CD14-positive monocyte (primary cell): ENCODE measurements around the gene CCDC188. TPM values are rescaled to one million over a fixed set of nuclear protein-coding genes. Genes with fewer than 3 reads are reported as not detected.

Experiments
- DNase-seq, 3 donors: peaks; one replicate each; pipeline ENCODE4 v3.0.0-alpha.2; 2011 to 2022
- H2AFZ ChIP-seq: 2 replicates; pipeline ENCODE4 v1.6.0; 2012; ENCODE audit warnings: mild to moderate bottlenecking, low read depth, low read length, inconsistent platforms; ENCODE audit not compliant: insufficient read depth, poor library complexity, severe bottlenecking
- H3K27ac ChIP-seq, 2 donors: 1 replicate in 1 of 2; 2 replicates in 1 of 2; pipeline ENCODE4 v1.5.1; 2012 to 2013; ENCODE audit warnings: low read length in 2 of 2, control low read depth in 1 of 2, inconsistent platforms in 1 of 2, low read depth in 1 of 2, mild to moderate bottlenecking in 1 of 2
- H3K27me3 ChIP-seq, 2 donors: one replicate each; pipeline versions ENCODE4 v1.6.0 to v1.6.1; 2011 to 2013; ENCODE audit warnings: low read length in 2 of 2; ENCODE audit not compliant: control insufficient read depth in 2 of 2, insufficient read depth in 2 of 2
- H3K36me3 ChIP-seq, 2 donors: replicated peaks in 1 of 2; 1 replicate in 1 of 2; 2 replicates in 1 of 2; pipeline versions ENCODE4 v1.5.1 to v1.6.1; 2012 to 2013; ENCODE audit warnings: low read length in 2 of 2, control low read depth in 1 of 2, inconsistent platforms in 1 of 2, mild to moderate bottlenecking in 1 of 2; ENCODE audit not compliant: insufficient read depth in 2 of 2, control insufficient read depth in 1 of 2
- H3K4me1 ChIP-seq, 2 donors: 1 replicate in 1 of 2; 2 replicates in 1 of 2; pipeline versions ENCODE4 v1.5.1 to v1.6.1; 2012 to 2013; ENCODE audit warnings: low read length in 2 of 2, control low read depth in 1 of 2, inconsistent platforms in 1 of 2, mild to moderate bottlenecking in 1 of 2, moderate library complexity in 1 of 2; ENCODE audit not compliant: insufficient read depth in 2 of 2, control insufficient read depth in 1 of 2
- H3K4me2 ChIP-seq: replicated peaks from 2 replicates; pipeline ENCODE3; 2012; ENCODE audit warnings: low read length, moderate library complexity, mild to moderate bottlenecking; ENCODE audit not compliant: poor library complexity, severe bottlenecking; ENCODE audit errors: extremely low read depth
- H3K4me3 ChIP-seq, 3 experiments: fragments of 200-600 bp in 1 of 3; sonication (generic) in 1 of 3; replicated peaks in 1 of 3; 1 replicate in 2 of 3; 2 replicates in 1 of 3; pipeline ENCODE4 v1.5.1; 2011 to 2013; ENCODE audit warnings: low read length in 3 of 3, mild to moderate bottlenecking in 3 of 3, control low read depth in 2 of 3, low read depth in 2 of 3, inconsistent platforms in 1 of 3, moderate library complexity in 1 of 3
- H3K79me2 ChIP-seq: 2 replicates; pipeline ENCODE4 v1.6.0; 2012; ENCODE audit warnings: mild to moderate bottlenecking, control low read depth, inconsistent platforms, low read length, moderate library complexity; ENCODE audit not compliant: insufficient read depth
- H3K9ac ChIP-seq: 2 replicates; pipeline ENCODE4 v1.6.0; 2017; ENCODE audit warnings: low read length, mild to moderate bottlenecking; ENCODE audit not compliant: insufficient read depth, poor library complexity, severe bottlenecking
- H3K9me3 ChIP-seq, 2 donors: replicated peaks in 1 of 2; 1 replicate in 1 of 2; 2 replicates in 1 of 2; pipeline versions ENCODE4 v1.5.1 to v1.6.1; 2012 to 2013; ENCODE audit warnings: low read length in 2 of 2, control low read depth in 1 of 2; ENCODE audit not compliant: control insufficient read depth in 1 of 2, insufficient read depth in 1 of 2
- H4K20me1 ChIP-seq: 2 replicates; pipeline ENCODE4 v1.6.0; 2012; ENCODE audit warnings: mild to moderate bottlenecking, low read length, control low read depth, moderate library complexity; ENCODE audit not compliant: insufficient read depth
- H3K27ac Mint-ChIP-seq, 7 donors: one replicate each; pipeline ENCODE4 v1.8.0; 2020; ENCODE audit warnings: mild to moderate bottlenecking in 7 of 7, mixed read lengths in 7 of 7, moderate library complexity in 6 of 7, inconsistent platforms in 2 of 7
- H3K27me3 Mint-ChIP-seq, 3 donors: one replicate each; pipeline ENCODE4 v1.8.0; 2021 to 2022; ENCODE audit warnings: low read depth in 3 of 3, mild to moderate bottlenecking in 3 of 3, mixed read lengths in 3 of 3, moderate library complexity in 3 of 3, inconsistent platforms in 1 of 3
- H3K36me3 Mint-ChIP-seq, 2 donors: one replicate each; pipeline ENCODE4 v1.8.0; 2020; ENCODE audit warnings: mixed read lengths in 2 of 2, inconsistent platforms in 1 of 2, mild to moderate bottlenecking in 1 of 2
- H3K4me1 Mint-ChIP-seq: one replicate; pipeline ENCODE4 v1.8.0; 2020; ENCODE audit warnings: mild to moderate bottlenecking, mixed read lengths
- H3K4me3 Mint-ChIP-seq, 2 donors: one replicate each; pipeline ENCODE4 v1.8.0; 2020; ENCODE audit warnings: mild to moderate bottlenecking in 2 of 2, mixed read lengths in 2 of 2, moderate library complexity in 1 of 2
- H3K9me3 Mint-ChIP-seq, 7 donors: one replicate each; pipeline ENCODE4 v1.8.0; 2020 to 2022; ENCODE audit warnings: mixed read lengths in 7 of 7, mild to moderate bottlenecking in 6 of 7, moderate library complexity in 6 of 7, inconsistent platforms in 2 of 7
- CTCF ChIP-seq: fragments of 200-600 bp; IDR thresholded peaks from one replicate; pipeline ENCODE4 v1.8.0; 2022; ENCODE audit warnings: antibody characterized with exemption, mild to moderate bottlenecking
- WGBS: methylation state at CpG from one replicate; pipeline ENCODE4 v1.1.5; 2013; ENCODE audit warnings: missing lambda C conversion rate; ENCODE audit not compliant: insufficient coverage; 5-methylcytosine and 5-hydroxymethylcytosine counted together
- intact Hi-C, 2 donors: fragments of 100-400 bp; cut with micrococcal nuclease; formaldehyde crosslinking; loops; one replicate each; pipeline versions ENCODE4 v1.15.0 to v1.15.1; 2023
- polyA plus RNA-seq, 3 donors: library from polyadenylated mRNA; depleted of rRNA in 1 of 3; unstranded in 2 of 3; stranded (reverse) in 1 of 3; fragments of 300-500 nt in 2 of 3; fragments of >200 nt in 1 of 3; fragmentation: Illumina TruSeq in 2 of 3; gene quantifications; 1 replicate in 2 of 3; 2 replicates in 1 of 3; pipeline ENCODE4 v1.2.3, GENCODE V29; 2012 to 2021

The CCDC188 gene
- polyA plus RNA-seq, 3 donors, result 0.15 TPM; not detected in 2

- H3K79me2 ChIP-seq, result no peaks in the 10 kb centered on the region
- Mint-ChIP-seq H3K4me1 (no peaks in the 10 kb centered on the region), H3K36me3 (no peaks in the 10 kb centered on the region), H3K4me3 (no peak overlapping the region), H3K27me3 (peaks cover 1 to 4% (median 3%) of the 10 kb centered on the region in 3 donors), H3K27ac (no peak overlapping the region), H3K9me3 (no peaks in the 10 kb centered on the region)
- H3K4me2 ChIP-seq, result no peak overlapping the region
- no peak overlapping the region for H3K4me3 ChIP-seq
- H3K27ac ChIP-seq, result no peak overlapping the region
- H3K27me3 ChIP-seq, result no peaks in the 10 kb centered on the region
- no peaks in the 10 kb centered on the region for H3K4me1 ChIP-seq
- H2AFZ ChIP-seq, result no peak overlapping the region
- no peak for DNase-seq
- H3K9ac ChIP-seq, result no peak overlapping the region
- H3K9me3 ChIP-seq, result no peaks in the 10 kb centered on the region
- H3K36me3 ChIP-seq, result no peaks in the 10 kb centered on the region
- 89% methylated on average over 8 of the region's 10 CpGs for WGBS
- H4K20me1 ChIP-seq, result no peaks in the 10 kb centered on the region
- intact Hi-C loops, result no loop called here
- TF ChIP-seq CTCF, result no peak
Measured at GRCh38 chr22:20173772-20174171, 22.9 kb upstream of the CCDC188 start.

- H3K27me3 ChIP-seq, result no peaks in the 10 kb centered on the region
- H3K27me3 Mint-ChIP-seq, result peaks cover 1 to 4% (median 3%) of the 10 kb centered on the region in 3 donors
- H3K4me1 Mint-ChIP-seq, result no peaks in the 10 kb centered on the region
- H3K4me3 Mint-ChIP-seq, result no peak overlapping the region
- H3K9ac ChIP-seq, result no peak overlapping the region
- no peaks in the 10 kb centered on the region for H3K9me3 ChIP-seq
- no peaks in the 10 kb centered on the region for H3K79me2 ChIP-seq
- no peaks in the 10 kb centered on the region for H3K36me3 Mint-ChIP-seq
- no peak overlapping the region for H3K27ac Mint-ChIP-seq
- H3K4me3 ChIP-seq, result no peak overlapping the region
- no peak overlapping the region for H2AFZ ChIP-seq
- no peak overlapping the region for H3K4me2 ChIP-seq
- WGBS, result 94% methylated on average over 11 of the region's 11 CpGs
- H3K36me3 ChIP-seq, result no peaks in the 10 kb centered on the region
- TF ChIP-seq CTCF, result no peak
- intact Hi-C loops, result no loop called here
- no peaks in the 10 kb centered on the region for H3K9me3 Mint-ChIP-seq
- H4K20me1 ChIP-seq, result no peaks in the 10 kb centered on the region
- H3K4me1 ChIP-seq, result no peaks in the 10 kb centered on the region
- DNase-seq, result no peak
- no peak overlapping the region for H3K27ac ChIP-seq
Measured at GRCh38 chr22:20173246-20173645, 22.4 kb upstream of the CCDC188 start.
